ENCODE data around the gene GDI1.

GRCh38 chrX:154429711-154430110, 7.2 kb upstream of the GDI1 start:
- TF ChIP-seq RARB (CRISPR knock-in tag; IDR thresholded peaks at IDR 0.05) (no peak), CSRNP3 (CRISPR knock-in tag; IDR thresholded peaks at IDR 0.05) (no peak), TCF4 (CRISPR knock-in tag; IDR thresholded peaks at IDR 0.05; ENCODE audit: borderline replicate concordance) (no peak), ARNTL (CRISPR knock-in tag; IDR thresholded peaks at IDR 0.05; ENCODE audit: borderline replicate concordance, low read depth) (no peak), ZNF8 (CRISPR knock-in tag; IDR thresholded peaks at IDR 0.05) (no peak), BACH2 (CRISPR knock-in tag; IDR thresholded peaks at IDR 0.05; ENCODE audit: borderline replicate concordance) (no peak), PATZ1 (CRISPR knock-in tag; IDR thresholded peaks at IDR 0.05; ENCODE audit: borderline replicate concordance) (no peak), ESRRG (CRISPR knock-in tag; IDR thresholded peaks at IDR 0.05) (no peak), GLIS3 (CRISPR knock-in tag; IDR thresholded peaks at IDR 0.05) (no peak), ZNF565 (CRISPR knock-in tag; conservative IDR thresholded peaks at IDR 0.05; ENCODE audit: low read depth) (no peak), CREB5 (CRISPR knock-in tag; IDR thresholded peaks at IDR 0.05; ENCODE audit: low read depth) (no peak), PPARA (CRISPR knock-in tag; IDR thresholded peaks at IDR 0.05; ENCODE audit: borderline replicate concordance) (no peak), POU6F1 (CRISPR knock-in tag; IDR thresholded peaks at IDR 0.05; ENCODE audit: borderline replicate concordance, low read depth) (no peak)

All from SK-N-SH treated with all-trans-retinoic acid at 6 μM for 48 hours (cell line).